NCI-H2196 treated with DMSO at 0.1 percent for 48 hours (cell line): ENCODE measurements around the gene LEKR1.

Source experiments
- DNase-seq: peaks from one replicate; lab custom pipeline; 2025; ENCODE audit not compliant: unreplicated experiment; lab: John Stamatoyannopoulos, UW

Gene LEKR1

GRCh38 chr3:157046520-157046919, 220.4 kb downstream of the LEKR1 start:
- DNase-seq: no peak

DNA sequence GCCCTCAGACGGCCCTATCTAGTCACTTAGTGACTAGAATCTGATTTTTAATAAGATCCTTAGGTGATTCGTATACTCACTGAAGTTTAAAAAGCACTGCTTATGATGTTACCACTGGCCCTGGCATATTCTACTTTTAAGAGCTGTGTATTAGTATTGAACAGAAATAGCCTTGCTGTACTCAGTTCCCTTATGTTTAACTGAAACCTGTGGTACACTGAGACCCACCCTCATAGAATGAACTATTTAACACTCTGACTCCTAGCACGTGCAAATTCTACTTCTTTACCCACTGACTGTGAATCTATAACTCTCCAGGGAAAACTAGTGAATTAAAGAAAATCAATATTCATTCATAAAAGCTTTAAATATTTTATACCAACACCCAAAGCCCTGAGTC, 224.9 kb downstream of the LEKR1 start:
- no peak for DNase-seq

GRCh38 chr3:157051591-157051990, 225.4 kb downstream of the LEKR1 start:
- no peak for DNase-seq

- DNase-seq: no peak
Measured at GRCh38 chr3:157056035-157056434, 229.9 kb downstream of the LEKR1 start.

GRCh38 chr3:157058392-157059071, 232.4 kb downstream of the LEKR1 start:
- DNase-seq: no peak

DNA sequence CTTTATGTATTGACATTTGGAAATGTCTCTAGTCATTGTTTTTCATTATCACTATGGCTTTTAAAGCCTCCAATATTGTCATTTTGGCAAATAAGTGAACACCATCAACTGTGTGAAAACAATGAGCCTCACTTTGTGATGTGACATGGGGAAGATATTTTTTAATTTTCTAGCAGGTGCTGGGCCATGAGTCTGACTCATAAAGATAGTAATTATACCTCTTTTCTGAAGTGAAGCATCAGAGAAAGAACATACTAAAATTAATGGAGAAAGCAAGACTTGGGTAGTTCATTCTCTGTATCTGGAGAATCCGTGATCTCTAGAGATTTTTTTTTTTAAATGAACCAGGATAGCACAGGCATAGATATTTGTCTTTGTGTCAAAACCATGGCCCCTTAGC, 233.0 kb downstream of the LEKR1 start:
- no peak for DNase-seq

DNA sequence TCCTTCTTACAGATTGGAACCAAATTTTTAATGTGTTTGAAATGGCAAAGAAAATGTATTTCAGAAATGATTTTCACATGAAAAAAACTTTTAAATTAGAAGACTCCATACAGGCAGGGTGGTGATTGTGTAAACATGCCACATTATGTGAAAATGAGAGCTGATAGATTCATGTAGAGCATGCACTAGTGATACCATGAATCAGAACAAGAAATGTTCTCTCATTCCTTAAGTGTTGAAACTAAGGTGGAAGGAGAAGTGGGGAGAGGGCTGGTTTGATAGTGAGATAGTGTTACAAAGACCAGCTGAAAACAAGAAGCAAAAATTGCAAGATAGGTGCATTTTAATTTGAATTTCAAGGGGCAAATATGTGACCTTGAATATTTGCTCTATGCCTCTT, 233.5 kb downstream of the LEKR1 start:
- no peak for DNase-seq

GRCh38 chr3:157061265-157061664, 235.1 kb downstream of the LEKR1 start:
- DNase-seq: no peak

DNA sequence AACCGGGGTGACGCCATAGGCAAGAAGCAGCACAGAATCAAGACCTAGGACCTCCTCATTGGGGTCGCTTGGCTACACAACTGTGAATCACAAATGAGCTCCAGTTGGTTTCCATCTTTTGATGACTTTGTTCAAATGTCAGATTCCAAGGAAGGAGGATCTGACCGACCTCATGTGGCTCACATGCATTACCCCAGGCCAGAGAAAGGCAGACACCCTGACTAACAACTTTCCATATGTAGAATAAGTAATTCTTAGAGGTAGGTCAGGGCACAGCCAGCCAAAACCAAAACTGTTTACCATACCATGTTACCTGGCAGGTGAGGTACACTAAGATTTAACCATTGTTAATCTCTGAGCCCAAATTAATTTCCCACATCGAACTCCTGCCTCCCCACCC, 237.3 kb downstream of the LEKR1 start:
- DNase-seq: no peak

DNA sequence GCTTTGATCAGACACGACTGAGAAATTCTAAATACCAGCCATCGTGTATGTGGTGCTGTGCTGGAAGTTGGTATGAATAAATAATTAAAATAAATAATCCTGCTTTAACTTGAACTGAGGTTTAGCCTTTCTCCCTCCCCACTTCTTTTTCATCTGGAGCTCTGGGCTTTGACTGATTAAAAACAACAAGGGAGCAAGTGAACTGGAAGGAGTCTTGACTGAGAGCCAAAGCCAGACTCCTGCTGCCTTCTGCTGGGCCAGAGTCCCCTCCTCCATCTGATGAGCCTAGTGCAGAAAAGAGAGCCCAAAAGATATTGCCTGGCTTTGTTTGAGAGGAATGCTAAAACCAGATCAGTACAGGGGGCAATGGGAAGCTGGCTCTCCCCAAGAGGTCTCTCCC, 237.8 kb downstream of the LEKR1 start:
- no peak for DNase-seq

DNA sequence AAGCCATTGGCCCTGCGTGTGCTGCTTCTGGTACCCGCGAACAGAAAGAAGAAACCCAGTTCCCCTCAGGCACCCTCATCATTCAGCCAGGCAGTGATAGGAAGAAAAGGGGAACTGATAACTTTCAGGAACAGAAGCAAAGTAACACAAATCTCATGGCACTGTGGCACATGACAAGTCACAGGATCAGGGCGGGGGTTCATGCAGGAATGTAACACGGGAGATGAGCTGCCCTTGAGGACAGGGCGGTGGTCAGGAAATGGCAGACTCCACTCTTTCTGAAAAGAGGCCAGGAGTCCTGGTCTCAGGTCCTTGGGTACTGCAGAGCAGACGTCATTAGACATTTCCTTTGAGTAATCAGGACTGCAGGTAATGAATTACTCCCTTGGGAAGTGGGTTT, 238.2 kb downstream of the LEKR1 start:
- no peak for DNase-seq

DNA sequence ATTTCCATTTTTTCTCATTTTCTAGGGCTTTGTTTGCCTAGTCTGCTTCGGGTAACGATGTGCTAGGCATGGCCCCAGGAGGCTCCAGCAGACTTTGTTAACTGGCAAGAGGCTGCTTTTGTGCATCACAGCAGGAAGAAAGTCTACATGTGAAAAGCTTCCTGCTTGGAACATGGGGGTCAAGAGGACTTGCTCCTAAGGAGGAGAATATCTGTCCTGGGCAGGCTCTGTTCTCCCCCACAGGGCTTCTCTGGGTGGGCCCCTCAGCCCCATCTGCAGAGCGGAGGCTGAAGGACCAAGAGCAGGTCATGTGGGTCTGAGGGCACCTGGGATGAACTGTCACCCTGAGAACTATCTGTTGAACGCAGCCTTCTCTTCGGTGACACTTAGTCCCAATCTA, 239.0 kb downstream of the LEKR1 start:
- no peak for DNase-seq

DNA sequence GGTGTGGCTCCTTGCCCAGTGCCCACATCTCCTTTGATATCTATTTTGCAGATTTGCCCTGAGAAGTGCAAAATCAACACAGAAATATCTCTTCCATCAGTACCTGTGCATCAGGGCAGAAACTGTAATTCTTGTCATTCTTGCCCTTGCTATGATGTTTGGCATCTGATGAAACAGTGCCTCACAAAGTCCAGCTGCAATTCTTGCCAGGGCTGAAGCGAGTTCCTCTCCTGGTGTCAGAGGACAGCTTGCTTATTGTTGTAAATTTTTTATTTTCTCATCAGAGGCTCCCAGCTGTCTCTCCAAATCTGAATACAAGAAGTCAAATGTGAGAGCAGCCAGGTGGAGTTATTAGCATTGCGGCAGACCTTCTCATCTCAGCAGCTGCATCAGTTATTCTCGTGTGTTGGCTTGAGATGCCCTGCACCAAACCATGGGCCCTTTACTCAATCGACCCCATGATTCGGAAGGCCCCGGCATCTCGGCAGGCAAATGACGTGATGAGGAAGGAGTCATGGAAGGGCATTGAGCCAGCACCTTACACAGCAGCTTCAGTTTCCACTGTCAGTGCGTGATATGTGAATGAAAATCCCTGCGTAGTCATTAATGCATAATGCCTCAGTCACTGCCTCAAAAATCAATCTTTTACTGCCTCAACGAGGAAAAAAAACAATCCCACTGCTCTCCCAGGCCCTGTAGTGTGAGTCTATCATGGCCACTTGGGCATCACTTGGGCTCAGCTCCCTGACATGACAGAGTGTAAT, 240.4 kb downstream of the LEKR1 start:
- no peak for DNase-seq

DNA sequence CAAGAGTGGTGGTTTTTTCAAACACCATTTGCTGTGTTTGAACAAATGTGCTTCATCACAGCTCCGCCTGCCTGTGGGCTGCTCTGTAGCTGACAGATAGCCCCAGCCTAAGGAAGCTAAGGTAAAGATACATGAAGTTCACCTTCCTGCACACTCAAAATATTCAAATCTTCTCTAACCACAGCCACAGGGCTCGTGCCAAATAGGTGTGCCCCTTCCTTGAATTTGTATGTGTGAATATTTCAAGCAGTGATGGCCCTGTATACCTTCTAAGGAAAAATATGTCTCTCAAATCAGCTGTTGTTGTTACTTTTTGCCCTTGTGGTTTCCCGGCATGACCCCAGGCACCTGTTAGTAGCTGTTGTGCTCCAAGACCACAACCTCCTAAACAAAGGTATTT, 241.0 kb downstream of the LEKR1 start:
- DNase-seq: no peak

DNA sequence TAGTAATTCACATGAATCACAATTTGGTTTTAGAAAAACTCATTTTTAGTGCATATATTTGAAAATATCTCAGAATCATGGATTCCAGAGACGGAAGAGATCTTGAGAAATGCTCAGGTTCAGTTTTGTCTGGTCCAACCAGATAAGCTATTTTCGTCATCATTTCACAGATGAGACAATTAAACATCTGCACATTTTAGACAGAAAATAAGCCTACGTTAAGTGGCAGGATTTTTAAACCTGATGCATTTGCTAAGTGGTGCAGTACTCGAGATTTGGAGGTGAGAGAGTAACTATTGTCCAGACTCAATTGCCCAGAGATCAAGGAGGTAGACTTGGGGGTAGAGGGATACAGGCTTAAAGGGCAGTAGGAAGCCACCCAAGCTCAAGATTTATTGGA, 243.3 kb downstream of the LEKR1 start:
- no peak for DNase-seq

- DNase-seq: no peak
Measured at GRCh38 chr3:157069846-157070677, 243.9 kb downstream of the LEKR1 start.

DNA sequence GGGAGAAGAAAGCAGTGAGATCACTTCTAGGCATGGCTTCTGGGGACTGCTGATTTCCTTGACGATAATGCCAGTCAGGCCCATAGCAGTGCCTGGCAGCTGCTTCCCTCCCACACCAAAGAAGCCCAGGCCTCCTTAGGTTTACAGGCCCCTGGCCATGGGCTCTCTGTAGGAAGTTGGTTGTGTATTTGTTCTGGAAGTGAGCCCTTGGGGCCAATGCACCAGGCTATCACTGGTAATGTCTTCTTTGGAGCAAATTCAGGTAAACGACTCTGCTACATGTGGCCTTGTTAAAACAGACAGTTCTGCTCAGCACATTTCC, 244.5 kb downstream of the LEKR1 start:
- no peak for DNase-seq

DNA sequence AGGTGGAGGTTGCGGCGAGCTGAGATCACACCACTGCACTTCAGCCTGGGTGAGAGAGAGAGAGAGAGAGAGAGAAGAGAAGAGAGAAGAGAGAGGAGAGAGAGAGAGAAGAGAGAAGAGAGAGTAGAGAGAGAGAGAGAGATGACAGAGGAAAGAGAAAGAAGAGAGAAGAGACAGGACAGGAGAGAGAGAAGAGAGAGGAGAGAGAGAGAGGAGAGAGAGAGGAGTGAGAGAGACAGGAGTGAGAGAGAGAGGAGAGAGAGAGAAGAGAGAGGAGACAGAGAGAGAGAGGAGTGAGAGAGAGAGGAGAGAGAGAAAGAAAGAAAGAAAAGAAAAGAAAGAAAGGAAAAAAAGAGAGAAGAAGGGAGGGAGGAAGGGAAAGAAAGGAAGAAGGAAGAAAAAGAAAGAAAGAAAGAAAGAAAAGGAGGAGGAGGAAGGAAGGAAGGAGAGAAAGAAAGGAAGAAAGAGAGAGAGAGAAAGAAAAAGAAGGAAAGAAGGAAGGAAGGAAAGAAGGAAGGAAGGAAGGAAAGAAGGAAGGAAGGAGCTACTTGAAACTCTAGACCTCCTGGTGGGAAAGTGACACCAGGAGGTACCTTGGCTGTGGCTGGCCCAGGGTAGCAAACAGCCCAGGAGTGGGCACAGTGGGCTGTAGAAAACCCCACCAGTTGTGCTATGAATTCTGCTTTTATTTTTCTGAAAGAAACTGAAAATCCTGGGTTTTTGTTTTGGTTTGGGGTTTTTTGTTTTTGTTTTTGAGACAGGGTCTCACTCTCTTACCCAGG, 245.8 kb downstream of the LEKR1 start:
- no peak for DNase-seq

DNA sequence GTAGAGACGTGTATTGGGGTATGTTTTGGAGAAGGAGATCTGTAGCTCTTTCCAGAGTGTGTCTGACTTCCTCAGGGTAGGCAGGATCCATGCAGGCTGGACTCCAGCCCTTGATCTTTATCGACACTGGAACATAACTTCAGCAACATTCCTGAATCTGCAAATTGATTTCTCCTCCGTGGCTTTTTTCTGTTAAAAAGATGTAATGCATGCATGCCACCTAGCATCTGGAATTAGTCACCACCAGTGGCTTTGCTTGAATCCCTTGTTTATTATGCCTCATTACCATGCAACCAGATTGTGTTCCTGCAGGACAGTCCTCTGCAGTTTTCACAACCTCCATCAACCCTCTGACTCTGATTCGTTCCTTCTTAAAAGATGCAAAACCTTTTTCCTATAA, 247.7 kb downstream of the LEKR1 start:
- no peak for DNase-seq

- no peak for DNase-seq
Measured at GRCh38 chr3:157074490-157074889, 248.3 kb downstream of the LEKR1 start.

GRCh38 chr3:157074981-157075380, 248.8 kb downstream of the LEKR1 start:
- DNase-seq: no peak
